Stimulated activated naive CD8-positive, alpha-beta T cell treated with anti-CD3 and anti-CD28 coated beads, Interleukin-15, amount 100 ng/mL, for 72 hours (primary cell): ENCODE measurements around the gene CTIF.

ENCODE experiments used
- ATAC-seq: fragments of 150-1000 bp; cut with Tn5 transposase; 2 replicates; pipeline ENCODE4 v1.10.0; 2021; ENCODE audit warnings: mild to moderate bottlenecking, moderate library complexity
- DNase-seq, 2 donors: peaks; one replicate each; pipeline ENCODE4 v3.0.0; 2021 to 2022
- H3K27ac Mint-ChIP-seq, 2 donors: one replicate each; pipeline ENCODE4 v1.8.0; 2022; ENCODE audit warnings: mild to moderate bottlenecking in 2 of 2, mixed read lengths in 2 of 2, moderate library complexity in 2 of 2
- H3K27me3 Mint-ChIP-seq: one replicate; pipeline ENCODE4 v1.8.0; 2022; ENCODE audit warnings: mixed read lengths
- H3K4me1 Mint-ChIP-seq: one replicate; pipeline ENCODE4 v1.8.0; 2022; ENCODE audit warnings: mild to moderate bottlenecking, mixed read lengths
- H3K4me3 Mint-ChIP-seq, 2 donors: one replicate each; pipeline ENCODE4 v1.8.0; 2022; ENCODE audit warnings: mild to moderate bottlenecking in 2 of 2, mixed read lengths in 2 of 2, moderate library complexity in 1 of 2
- H3K9me3 Mint-ChIP-seq, 2 donors: one replicate each; pipeline ENCODE4 v1.8.0; 2022; ENCODE audit warnings: mixed read lengths in 2 of 2

Gene CTIF

GRCh38 chr18:48669991-48670750 lies 131.3 kb downstream of the CTIF start:
- DNase-seq (no peak), ATAC-seq (no peak)
- no peak overlapping the region for H3K4me3 Mint-ChIP-seq
- H3K9me3 Mint-ChIP-seq, result peaks cover 13 to 19% of the 10 kb centered on the region in 2 donors
- H3K27me3 Mint-ChIP-seq, result no peaks in the 10 kb centered on the region
- peak overlapping the region in 1 of 2 donors; percentile 41 for H3K27ac Mint-ChIP-seq
- H3K4me1 Mint-ChIP-seq, result peaks cover under 1% of the 10 kb centered on the region

- H3K4me1 Mint-ChIP-seq, result peaks cover 6% of the 10 kb centered on the region
- peaks cover 11 to 16% of the 10 kb centered on the region in 2 donors for H3K9me3 Mint-ChIP-seq
- no peak overlapping the region for H3K4me3 Mint-ChIP-seq
- H3K27me3 Mint-ChIP-seq, result no peaks in the 10 kb centered on the region
- DNase-seq (no peak), ATAC-seq (no peak)
- no peak overlapping the region for H3K27ac Mint-ChIP-seq
Observed at GRCh38 chr18:48670751-48671560, 132.1 kb downstream of the CTIF start.

GRCh38 chr18:48671561-48671945 lies 132.7 kb downstream of the CTIF start:
- no peak overlapping the region for H3K4me3 Mint-ChIP-seq
- DNase-seq (no peak), ATAC-seq (no peak)
- H3K27ac Mint-ChIP-seq, result no peak overlapping the region
- peaks cover 6% of the 10 kb centered on the region for H3K4me1 Mint-ChIP-seq
- H3K27me3 Mint-ChIP-seq, result no peaks in the 10 kb centered on the region
- H3K9me3 Mint-ChIP-seq, result peaks cover 8 to 11% of the 10 kb centered on the region in 2 donors

- no peaks in the 10 kb centered on the region for H3K27me3 Mint-ChIP-seq
- H3K27ac Mint-ChIP-seq, result no peak overlapping the region
- ATAC-seq, result no peak
- peaks cover 8 to 11% of the 10 kb centered on the region in 2 donors for H3K9me3 Mint-ChIP-seq
- H3K4me1 Mint-ChIP-seq, result peaks cover 6% of the 10 kb centered on the region
- DNase-seq, result no peak
- no peak overlapping the region for H3K4me3 Mint-ChIP-seq
Observed at GRCh38 chr18:48672671-48673340, 134.0 kb downstream of the CTIF start.

- Mint-ChIP-seq H3K4me3 (no peak overlapping the region), H3K27me3 (no peaks in the 10 kb centered on the region), H3K9me3 (peaks cover 8 to 11% of the 10 kb centered on the region in 2 donors), H3K27ac (no peak overlapping the region), H3K4me1 (peaks cover 6% of the 10 kb centered on the region)
- ATAC-seq (no peak), DNase-seq (no peak)
Observed at GRCh38 chr18:48673456-48673852, 134.6 kb downstream of the CTIF start.

- Mint-ChIP-seq H3K4me3 (no peak overlapping the region), H3K9me3 (peaks cover 8 to 11% of the 10 kb centered on the region in 2 donors), H3K27me3 (no peaks in the 10 kb centered on the region), H3K4me1 (peaks cover 6% of the 10 kb centered on the region), H3K27ac (no peak overlapping the region)
- ATAC-seq (no peak), DNase-seq (no peak)
Observed at GRCh38 chr18:48673853-48674721, 135.3 kb downstream of the CTIF start.

GRCh38 chr18:48674758-48675351 lies 136.0 kb downstream of the CTIF start:
- peaks cover 12% of the 10 kb centered on the region for H3K4me1 Mint-ChIP-seq
- ATAC-seq (peak; percentile 13), DNase-seq (no peak)
- peaks cover 8 to 11% of the 10 kb centered on the region in 2 donors for H3K9me3 Mint-ChIP-seq
- no peak overlapping the region for H3K27ac Mint-ChIP-seq
- H3K27me3 Mint-ChIP-seq, result no peaks in the 10 kb centered on the region
- no peak overlapping the region for H3K4me3 Mint-ChIP-seq

GRCh38 chr18:48675352-48675761 lies 136.5 kb downstream of the CTIF start:
- H3K27ac Mint-ChIP-seq, result no peak overlapping the region
- H3K27me3 Mint-ChIP-seq, result no peaks in the 10 kb centered on the region
- DNase-seq (peak; percentile 82 to 84), ATAC-seq (peak; percentile 87)
- H3K4me3 Mint-ChIP-seq, result no peak overlapping the region
- H3K4me1 Mint-ChIP-seq, result peaks cover 12% of the 10 kb centered on the region
- H3K9me3 Mint-ChIP-seq, result peaks cover 8 to 11% of the 10 kb centered on the region in 2 donors

GRCh38 chr18:48675912-48676311 lies 137.1 kb downstream of the CTIF start:
- peaks cover 12% of the 10 kb centered on the region for H3K4me1 Mint-ChIP-seq
- no peaks in the 10 kb centered on the region for H3K27me3 Mint-ChIP-seq
- H3K27ac Mint-ChIP-seq, result no peak overlapping the region
- H3K9me3 Mint-ChIP-seq, result peaks cover 8 to 10% of the 10 kb centered on the region in 2 donors
- ATAC-seq, result no peak
- DNase-seq, result no peak
- H3K4me3 Mint-ChIP-seq, result no peak overlapping the region

GRCh38 chr18:48676346-48676745 lies 137.5 kb downstream of the CTIF start:
- ATAC-seq (no peak), DNase-seq (no peak)
- Mint-ChIP-seq H3K4me1 (peaks cover 12% of the 10 kb centered on the region), H3K27me3 (no peaks in the 10 kb centered on the region), H3K4me3 (no peak overlapping the region), H3K27ac (no peak overlapping the region), H3K9me3 (peaks cover 5 to 6% of the 10 kb centered on the region in 2 donors)

- DNase-seq, result peak; percentile 68 to 74
Observed at GRCh38 chr18:48676756-48677368, 138.0 kb downstream of the CTIF start.

GRCh38 chr18:48678237-48679115 lies 139.6 kb downstream of the CTIF start:
- no peak for ATAC-seq
- no peak for DNase-seq
- Mint-ChIP-seq H3K4me1 (peaks cover 12% of the 10 kb centered on the region), H3K27me3 (no peaks in the 10 kb centered on the region), H3K9me3 (no peaks in the 10 kb centered on the region), H3K27ac (no peak overlapping the region), H3K4me3 (no peak overlapping the region)

More at GRCh38 chr18:48676756-48677368, 138.0 kb downstream of the CTIF start:
- Mint-ChIP-seq H3K4me1 (peaks cover 12% of the 10 kb centered on the region), H3K27me3 (no peaks in the 10 kb centered on the region), H3K4me3 (no peak overlapping the region), H3K27ac (no peak overlapping the region), H3K9me3 (peaks cover 0 to under 1% of the 10 kb centered on the region in 2 donors)
- peak; percentile 67 for ATAC-seq

- no peak for ATAC-seq
- no peak for DNase-seq
- no peak overlapping the region for H3K27ac Mint-ChIP-seq
- no peaks in the 10 kb centered on the region for H3K9me3 Mint-ChIP-seq
- peaks cover 12% of the 10 kb centered on the region for H3K4me1 Mint-ChIP-seq
- no peak overlapping the region for H3K4me3 Mint-ChIP-seq
- no peaks in the 10 kb centered on the region for H3K27me3 Mint-ChIP-seq
Observed at GRCh38 chr18:48679236-48679635, 140.4 kb downstream of the CTIF start.
